Spleen (tissue), 7 donors: ENCODE results near the gene DDX60.

Source experiments
- POLR2A ChIP-seq, 3 donors: fragments of 450-650 bp; IDR thresholded peaks; one replicate each; pipeline ENCODE4 v1.5.1; 2017; ENCODE audit warnings: antibody characterized with exemption in 3 of 3, mild to moderate bottlenecking in 1 of 3
- POLR2AphosphoS5 ChIP-seq, 3 donors: sonication (generic); formaldehyde crosslinking; IDR thresholded peaks; one replicate each; pipeline ENCODE4 v1.5.1; 2017; ENCODE audit warnings: antibody characterized with exemption in 3 of 3
- TF ChIP-seq, protein P1 (sequence below), 11 experiments: fragments of 200-600 bp in 7 of 11; fragments of 450-650 bp in 4 of 11; sonication (generic) in 4 of 11; IDR thresholded peaks in 8 of 11; conservative IDR thresholded peaks in 3 of 11; 1 replicate in 7 of 11; 2 replicates in 4 of 11; pipeline versions ENCODE4 v1.4.0 to v1.8.0; 2016 to 2021; ENCODE audit warnings: antibody characterized with exemption in 11 of 11, inconsistent platforms in 4 of 11, mild to moderate bottlenecking in 1 of 11
- donor health status: DM: no; HTN: no; CAD: no; lungs with moderate emphysema.
- donor health status: DM: no; HTN: no; CAD: no.
- donor health status: DM: no; HTN: no; CAD: no.

DNA sequence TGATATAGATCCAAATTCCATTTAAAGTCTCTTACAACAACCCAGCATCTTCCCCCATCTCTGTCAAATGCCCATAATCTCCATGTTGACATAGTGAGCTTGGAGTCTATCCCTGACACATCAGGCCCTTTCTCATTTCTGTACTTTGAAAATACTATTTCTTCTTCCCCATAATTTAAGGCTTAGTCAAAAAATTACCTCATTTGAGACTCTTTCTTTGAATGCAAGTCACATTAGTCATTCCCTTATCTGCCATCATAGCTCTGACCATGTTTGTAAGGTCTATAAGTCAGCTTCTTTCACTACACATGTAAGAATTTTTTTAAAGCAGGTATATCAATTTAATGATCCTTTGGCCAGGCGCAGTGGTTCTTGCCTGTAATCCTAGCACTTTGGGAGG, 99.9 kb downstream of the DDX60 start:
- TF ChIP-seq, protein P1, sequence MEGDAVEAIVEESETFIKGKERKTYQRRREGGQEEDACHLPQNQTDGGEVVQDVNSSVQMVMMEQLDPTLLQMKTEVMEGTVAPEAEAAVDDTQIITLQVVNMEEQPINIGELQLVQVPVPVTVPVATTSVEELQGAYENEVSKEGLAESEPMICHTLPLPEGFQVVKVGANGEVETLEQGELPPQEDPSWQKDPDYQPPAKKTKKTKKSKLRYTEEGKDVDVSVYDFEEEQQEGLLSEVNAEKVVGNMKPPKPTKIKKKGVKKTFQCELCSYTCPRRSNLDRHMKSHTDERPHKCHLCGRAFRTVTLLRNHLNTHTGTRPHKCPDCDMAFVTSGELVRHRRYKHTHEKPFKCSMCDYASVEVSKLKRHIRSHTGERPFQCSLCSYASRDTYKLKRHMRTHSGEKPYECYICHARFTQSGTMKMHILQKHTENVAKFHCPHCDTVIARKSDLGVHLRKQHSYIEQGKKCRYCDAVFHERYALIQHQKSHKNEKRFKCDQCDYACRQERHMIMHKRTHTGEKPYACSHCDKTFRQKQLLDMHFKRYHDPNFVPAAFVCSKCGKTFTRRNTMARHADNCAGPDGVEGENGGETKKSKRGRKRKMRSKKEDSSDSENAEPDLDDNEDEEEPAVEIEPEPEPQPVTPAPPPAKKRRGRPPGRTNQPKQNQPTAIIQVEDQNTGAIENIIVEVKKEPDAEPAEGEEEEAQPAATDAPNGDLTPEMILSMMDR (IDR thresholded peaks at IDR 0.05 in 8 of 11, conservative IDR thresholded peaks at IDR 0.05 in 3 of 11) = no peak
- no peak for TF ChIP-seq POLR2AphosphoS5 (IDR thresholded peaks at IDR 0.05)
- TF ChIP-seq POLR2A (IDR thresholded peaks at IDR 0.05) = no peak
